Spleen (tissue), 13 donors: ENCODE results near the gene MPP3. TPM values are rescaled to one million over a fixed set of nuclear protein-coding genes. Genes with fewer than 3 reads are reported as not detected.

Experiments used
- DNase-seq: peaks from one replicate; pipeline ENCODE4 v3.0.0-alpha.2; 2020
- H3K27ac ChIP-seq, 8 donors: fragments of 200-600 bp; sonication (generic) in 7 of 8; 1 replicate in 4 of 8; 2 replicates in 4 of 8; pipeline versions ENCODE4 v1.5.0 to v1.8.0; 2016 to 2021; ENCODE audit warnings: inconsistent platforms in 4 of 8, mild to moderate bottlenecking in 4 of 8, moderate library complexity in 1 of 8
- H3K27me3 ChIP-seq, 7 donors: fragments of 200-600 bp; sonication (generic) in 6 of 7; replicated peaks in 1 of 7; 1 replicate in 4 of 7; 2 replicates in 3 of 7; pipeline versions ENCODE4 v1.5.0 to v1.8.0; 2016 to 2021; ENCODE audit warnings: inconsistent platforms in 3 of 7, mild to moderate bottlenecking in 1 of 7
- H3K36me3 ChIP-seq, 6 donors: fragments of 200-600 bp; sonication (generic) in 5 of 6; 1 replicate in 4 of 6; 2 replicates in 2 of 6; pipeline versions ENCODE4 v1.5.0 to v1.8.0; 2016 to 2021; ENCODE audit warnings: inconsistent platforms in 2 of 6
- H3K4me1 ChIP-seq, 6 donors: fragments of 200-600 bp; sonication (generic) in 5 of 6; 1 replicate in 3 of 6; 2 replicates in 3 of 6; pipeline versions ENCODE4 v1.5.0 to v1.8.0; 2016 to 2021; ENCODE audit warnings: inconsistent platforms in 3 of 6
- H3K4me3 ChIP-seq, 8 donors: fragments of 200-600 bp; sonication (generic) in 7 of 8; 1 replicate in 4 of 8; 2 replicates in 4 of 8; pipeline versions ENCODE4 v1.5.0 to v1.8.0; 2016 to 2021; ENCODE audit warnings: inconsistent platforms in 4 of 8, mild to moderate bottlenecking in 4 of 8, moderate library complexity in 2 of 8
- H3K9me3 ChIP-seq, 8 donors: fragments of 200-600 bp; sonication (generic) in 7 of 8; 1 replicate in 4 of 8; 2 replicates in 4 of 8; pipeline versions ENCODE4 v1.5.0 to v1.8.0; 2016 to 2021; ENCODE audit warnings: inconsistent platforms in 4 of 8
- POLR2A ChIP-seq, 3 donors: fragments of 450-650 bp; IDR thresholded peaks; one replicate each; pipeline ENCODE4 v1.5.1; 2017; ENCODE audit warnings: antibody characterized with exemption in 3 of 3, mild to moderate bottlenecking in 1 of 3
- POLR2AphosphoS5 ChIP-seq, 3 donors: sonication (generic); formaldehyde crosslinking; IDR thresholded peaks; one replicate each; pipeline ENCODE4 v1.5.1; 2017; ENCODE audit warnings: antibody characterized with exemption in 3 of 3
- WGBS, 5 donors: extraction: QIAGEN DNeasy Blood & Tissue Kit in 3 of 5; methylation state at CpG; one replicate each; pipeline versions ENCODE4 v1.1.5 to v1.1.7; 2013 to 2018; 5-methylcytosine and 5-hydroxymethylcytosine counted together
- intact Hi-C: fragments of 100-400 bp; cut with DNase I; formaldehyde crosslinking; loops from one replicate; pipeline ENCODE4 v1.15.0; 2023; ENCODE audit warnings: low total_unique reads
- long read RNA-seq, 2 donors: transcript quantifications; one replicate each; lab custom pipeline, GENCODE V29; 2026
- polyA plus RNA-seq, 3 donors: library from polyadenylated mRNA; stranded (reverse); fragments of 200-250 nt; gene quantifications; one replicate each; pipeline ENCODE4 v1.2.1, GENCODE V29; 2013
- total RNA-seq, 7 donors: library from RNA; depleted of rRNA in 3 of 7; stranded (reverse); fragments of >200 nt in 3 of 7; fragmentation: NEBNext Ultra II Directional in 4 of 7; extraction: Animal tissue kit (Norgen Biotek cat#: 25700) in 4 of 7; gene quantifications; one replicate each; pipeline versions ENCODE4 v1.1.0 to v1.2.1, GENCODE V29; 2016 to 2021
- TF ChIP-seq, protein P1 (sequence below), 11 experiments: fragments of 200-600 bp in 7 of 11; fragments of 450-650 bp in 4 of 11; sonication (generic) in 4 of 11; IDR thresholded peaks in 8 of 11; conservative IDR thresholded peaks in 3 of 11; 1 replicate in 7 of 11; 2 replicates in 4 of 11; pipeline versions ENCODE4 v1.4.0 to v1.8.0; 2016 to 2021; ENCODE audit warnings: antibody characterized with exemption in 11 of 11, inconsistent platforms in 4 of 11, mild to moderate bottlenecking in 1 of 11
- donor health status: healthy with polysubstance abuse.
- donor health status: DM: no; HTN: no; CAD: no; lungs with moderate emphysema.
- donor health status: DM: no; HTN: no; CAD: no.
- donor health status: Bipolar disorder and iron deficiency.
- donor health status: healthy.
- donor health status: DM: no; HTN: no; CAD: no.
- donor health status: DM: yes; HTN: yes; CAD: no.

Gene MPP3
- total RNA-seq (10 to 100 TPM in 2 of 7 donors, 1 to 10 TPM in 5; 3.3 to 23.9 (median 9.7) TPM), polyA plus RNA-seq (1 to 10 TPM; 1.9 to 7.1 (median 5.7) TPM)
- long read RNA-seq, donor 1: 0 reads
- long read RNA-seq, donor 2, partial matches to known transcripts: 0 of 1 reads
- long read RNA-seq, donor 2, other reads (novel, unspliced or antisense): 0 of 1 reads

GRCh38 chr17:43832976-43833829 is at the start of gene MPP3:
Gene MPP3, minus strand, starts transcription at chr17:43833146. Its CDS starts 1,240 bp downstream, at chr17:43831906.
- peak; percentile 79 for DNase-seq
- Histone ChIP-seq H3K36me3 (peaks cover 0 to 7% (median 0%) of the 10 kb centered on the region in 6 donors), H3K9me3 (no peaks in the 10 kb centered on the region), H3K27ac (peak within 1 kb of the TSS in 5 of 8 donors; percentile 8 to 69 (median 47)), H3K4me3 (peak within 1 kb of the TSS; percentile 41 to 78 (median 54)), H3K27me3 (peaks cover 0 to 42% (median 17%) of the 10 kb centered on the region in 7 donors), H3K4me1 (peaks cover 7 to 40% (median 22%) of the 10 kb centered on the region in 6 donors)
- 2 to 10% (median 4%) methylated on average over 17 to 86 of the region's 87 CpGs for WGBS, 5 donors
- no peak for TF ChIP-seq POLR2A (IDR thresholded peaks at IDR 0.05)
- TF ChIP-seq, protein P1, sequence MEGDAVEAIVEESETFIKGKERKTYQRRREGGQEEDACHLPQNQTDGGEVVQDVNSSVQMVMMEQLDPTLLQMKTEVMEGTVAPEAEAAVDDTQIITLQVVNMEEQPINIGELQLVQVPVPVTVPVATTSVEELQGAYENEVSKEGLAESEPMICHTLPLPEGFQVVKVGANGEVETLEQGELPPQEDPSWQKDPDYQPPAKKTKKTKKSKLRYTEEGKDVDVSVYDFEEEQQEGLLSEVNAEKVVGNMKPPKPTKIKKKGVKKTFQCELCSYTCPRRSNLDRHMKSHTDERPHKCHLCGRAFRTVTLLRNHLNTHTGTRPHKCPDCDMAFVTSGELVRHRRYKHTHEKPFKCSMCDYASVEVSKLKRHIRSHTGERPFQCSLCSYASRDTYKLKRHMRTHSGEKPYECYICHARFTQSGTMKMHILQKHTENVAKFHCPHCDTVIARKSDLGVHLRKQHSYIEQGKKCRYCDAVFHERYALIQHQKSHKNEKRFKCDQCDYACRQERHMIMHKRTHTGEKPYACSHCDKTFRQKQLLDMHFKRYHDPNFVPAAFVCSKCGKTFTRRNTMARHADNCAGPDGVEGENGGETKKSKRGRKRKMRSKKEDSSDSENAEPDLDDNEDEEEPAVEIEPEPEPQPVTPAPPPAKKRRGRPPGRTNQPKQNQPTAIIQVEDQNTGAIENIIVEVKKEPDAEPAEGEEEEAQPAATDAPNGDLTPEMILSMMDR (IDR thresholded peaks at IDR 0.05 in 8 of 11, conservative IDR thresholded peaks at IDR 0.05 in 3 of 11): no peak
- peak; percentile 58 to 73 (median 72) for TF ChIP-seq POLR2AphosphoS5 (IDR thresholded peaks at IDR 0.05)
- intact Hi-C loops: no loop called here

DNA sequence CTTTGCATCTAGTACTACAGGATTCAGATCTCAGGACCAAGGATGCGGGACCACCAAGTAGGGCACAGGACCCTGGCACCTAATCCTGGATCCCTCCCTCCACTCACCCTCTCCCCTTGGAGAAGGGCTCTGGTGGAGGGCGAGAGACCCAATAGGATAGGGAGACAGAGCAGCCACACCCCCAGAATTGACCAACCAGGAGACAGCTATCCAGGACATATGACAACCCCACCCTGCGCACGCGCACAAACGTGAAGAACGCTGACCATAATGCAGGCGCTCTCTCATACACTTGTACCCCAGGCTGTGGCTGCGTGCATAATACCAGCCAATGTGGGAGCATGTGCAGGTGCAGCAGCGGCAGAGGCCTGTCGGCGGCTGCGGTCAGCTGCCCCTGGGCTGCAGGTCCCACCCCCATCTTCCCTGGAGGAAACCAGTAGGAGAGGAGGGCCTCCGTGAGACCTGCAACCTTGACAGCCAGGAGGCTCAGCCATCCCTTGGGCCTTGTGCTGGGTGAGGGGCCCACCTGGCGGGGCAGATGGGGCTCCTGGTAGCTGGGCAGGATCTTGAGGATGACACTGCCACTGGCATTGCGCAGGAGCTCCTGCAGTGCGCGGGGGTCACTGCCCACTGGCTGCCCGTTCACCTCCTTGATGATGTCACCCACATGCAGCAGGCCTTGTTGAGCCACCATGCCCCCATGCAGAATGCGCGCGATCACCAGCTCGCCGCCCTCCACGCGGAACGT is 49.0 kb upstream of the MPP3 start:
- intact Hi-C loops: no loop called here
- peak; percentile 54 for DNase-seq

GRCh38 chr17:43881181-43881580 is 48.2 kb upstream of the MPP3 start:
- 87 to 96% (median 94%) methylated on average over 3 to 12 of the region's 12 CpGs for WGBS, 5 donors
- peaks cover 0 to 18% (median 0%) of the 10 kb centered on the region in 7 donors for H3K27me3 ChIP-seq
- no peak overlapping the region for H3K27ac ChIP-seq
- TF ChIP-seq POLR2A (IDR thresholded peaks at IDR 0.05): no peak
- no peak for TF ChIP-seq POLR2AphosphoS5 (IDR thresholded peaks at IDR 0.05)
- TF ChIP-seq, protein P1 (IDR thresholded peaks at IDR 0.05 in 8 of 11, conservative IDR thresholded peaks at IDR 0.05 in 3 of 11): no peak
- no peaks in the 10 kb centered on the region for H3K9me3 ChIP-seq
- peak; percentile 48 for DNase-seq
- no peak overlapping the region for H3K4me3 ChIP-seq
- peaks cover 0 to 14% (median 8%) of the 10 kb centered on the region in 6 donors for H3K4me1 ChIP-seq
- no peaks in the 10 kb centered on the region for H3K36me3 ChIP-seq
- intact Hi-C loops: no loop called here

More for the DNA sequence above, 49.0 kb upstream of the MPP3 start:
- H3K36me3 ChIP-seq: no peaks in the 10 kb centered on the region
- H3K9me3 ChIP-seq: no peaks in the 10 kb centered on the region
- 90 to 97% (median 95%) methylated on average over 17 to 27 of the region's 27 CpGs for WGBS, 5 donors
- H3K27ac ChIP-seq: no peak overlapping the region
- peaks cover 0 to 14% (median 8%) of the 10 kb centered on the region in 6 donors for H3K4me1 ChIP-seq
- peaks cover 0 to 18% (median 0%) of the 10 kb centered on the region in 7 donors for H3K27me3 ChIP-seq
- TF ChIP-seq POLR2AphosphoS5 (IDR thresholded peaks at IDR 0.05) (no peak), POLR2A (IDR thresholded peaks at IDR 0.05) (no peak)
- TF ChIP-seq, protein P1 (IDR thresholded peaks at IDR 0.05 in 8 of 11, conservative IDR thresholded peaks at IDR 0.05 in 3 of 11): no peak
- no peak overlapping the region for H3K4me3 ChIP-seq
